ENCODE measurements around the gene SURF1. TPM values are rescaled to one million over a fixed set of nuclear protein-coding genes. Genes with fewer than 3 reads are reported as not detected.

SURF1 gene
- total and polyA plus RNA-seq, 9 of the 15 experiments (the other 6 are each of a cell fraction or from before 2014, with no cell fraction given), result 16.1 to 31.3 (median 20.9) TPM

- peaks cover 23% of the 10 kb centered on the region for H3K79me2 ChIP-seq (ENCODE audit: control insufficient read depth, insufficient read depth, low read length)
- POLR2A ChIA-PET, result interaction anchor here (3.3 to 7.4 kb wide), 5 partner anchors 8 to 14 kb away, joined by 22 to 109 read pairs (median 33); partner anchors contain the start of genes MED22, RPL7A, STKLD1 and SURF1
- ATAC-seq (peak; percentile 5; the same call in 2 of the 3 replicates), DNase-seq (ENCODE audit: extremely low read depth in 1 of 4, low spot score in 3 of 4) (no peak), FAIRE-seq (peak; percentile 32)
- CTCF ChIA-PET (ENCODE audit: low intra/inter-chr PET ratio), result no interaction called here
- peaks cover 39% of the 10 kb centered on the region for H4K20me1 ChIP-seq (replicated peaks; ENCODE audit: control insufficient read depth, insufficient read depth, low read length)
- H3K36me3 ChIP-seq (ENCODE audit: control insufficient read depth, insufficient read depth, low read length), result peaks cover 91% of the 10 kb centered on the region
- no peaks in the 10 kb centered on the region for H3K27me3 ChIP-seq (ENCODE audit: control insufficient read depth in 2 of 2, insufficient read depth in 2 of 2, low read length in 2 of 2)
- in situ Hi-C loops (cut with MboI), result no loop called here
- H3K9ac ChIP-seq (ENCODE audit: insufficient read depth in 1 of 2, low read depth in 2 of 2, low read length in 2 of 2), result no peak overlapping the region
- no peak overlapping the region for H2AFZ ChIP-seq (ENCODE audit: low read depth, low read length)
- H3K9me1 ChIP-seq (ENCODE audit: control insufficient read depth, insufficient read depth, low read length), result no peaks in the 10 kb centered on the region
- H3K4me1 ChIP-seq (replicated peaks in 1 of 2; ENCODE audit: control insufficient read depth in 2 of 2, insufficient read depth in 2 of 2, low read length in 2 of 2), result peaks cover 13 to 41% of the 10 kb centered on the region in 2 experiments; a peak in 4 of 5 replicates
- intact Hi-C loops (cut with micrococcal nuclease), result no loop called here
- WGBS (ENCODE audit: insufficient coverage, low coverage, missing lambda C conversion rate), result 77% methylated on average over 13 of the region's 13 CpGs
- no peak overlapping the region for H3K4me2 ChIP-seq (ENCODE audit: insufficient read depth, low read length)
- H3K4me3 ChIP-seq, result no peak overlapping the region
- H3K27ac ChIP-seq (ENCODE audit: extremely low read depth, low read depth, low read length), result no peak overlapping the region
- no peaks in the 10 kb centered on the region for H3K9me3 ChIP-seq (replicated peaks; ENCODE audit: control insufficient read depth, insufficient read depth, low read depth, low read length)
- no TSS peak for BruUV-seq (replicated peaks)
- TF ChIP-seq ZFX (CRISPR knock-in tag; IDR thresholded peaks at IDR 0.05) (no peak), ELF2 (CRISPR knock-in tag; IDR thresholded peaks at IDR 0.05) (no peak), GMEB1 (CRISPR knock-in tag; IDR thresholded peaks at IDR 0.05) (no peak), MYNN (IDR thresholded peaks at IDR 0.05) (peak; percentile 61; the same call in 1 of the 2 replicates), MYNN (CRISPR knock-in tag; IDR thresholded peaks at IDR 0.05) (no peak), CBX3 (IDR thresholded peaks at IDR 0.05; ENCODE audit: borderline replicate concordance in 1 of 2, low read length in 2 of 2) (no peak), TARDBP (IDR thresholded peaks at IDR 0.05) (no peak), E2F4 (CRISPR knock-in tag; IDR thresholded peaks at IDR 0.05; ENCODE audit: low read depth) (no peak), TEAD4 (IDR thresholded peaks at IDR 0.05; ENCODE audit: low read length) (no peak), TEAD4 (CRISPR knock-in tag; IDR thresholded peaks at IDR 0.05; ENCODE audit: borderline replicate concordance) (no peak), ZZZ3 (IDR thresholded peaks at IDR 0.05) (no peak), CBX1 (IDR thresholded peaks at IDR 0.05; ENCODE audit: low read depth) (no peak), ZNF263 (CRISPR knock-in tag; IDR thresholded peaks at IDR 0.05; ENCODE audit: borderline replicate concordance) (no peak), THRB (CRISPR knock-in tag; conservative IDR thresholded peaks at IDR 0.05) (0 out of 2 replicates have a peak, but pooled peaks have one; percentile 46), ESRRA (IDR thresholded peaks at IDR 0.05; ENCODE audit: borderline replicate concordance, low read depth) (peak; percentile 43; the same call in 1 of the 2 replicates), GTF2E2 (tag; IDR thresholded peaks at IDR 0.05) (no peak), L3MBTL2 (IDR thresholded peaks at IDR 0.05) (no peak), POLR2B (IDR thresholded peaks at IDR 0.05; ENCODE audit: low read depth, partially characterized antibody) (peak; percentile 28), SUPT5H (IDR thresholded peaks at IDR 0.05) (peak; percentile 53), STAT5A (IDR thresholded peaks at IDR 0.05; ENCODE audit: borderline replicate concordance, low read length) (no peak), DLX4 (CRISPR knock-in tag; IDR thresholded peaks at IDR 0.05) (no peak)
Measured at GRCh38 chr9:133361507-133362092, 5.3 kb upstream of the SURF1 start.
